ENCODE measurements around the gene ADCY3. TPM values are rescaled to one million over a fixed set of nuclear protein-coding genes. Genes with fewer than 3 reads are reported as not detected.

ADCY3 gene
- total and polyA plus RNA-seq, 9 of the 15 experiments (the other 6 are each of a cell fraction or from before 2014, with no cell fraction given), result 1.5 to 54.8 (median 26.3) TPM

- BruUV-seq (replicated peaks), result no TSS peak
- ChIA-PET POLR2A (interaction anchor here (0.8 to 3.2 kb wide), 2 partner anchors 13 to 100 kb away, joined by 3 to 18 read pairs; no protein-coding TSS in a partner anchor), CTCF (ENCODE audit: low intra/inter-chr PET ratio) (no interaction called here)
- no peak overlapping the region for H3K9ac ChIP-seq (ENCODE audit: insufficient read depth in 1 of 2, low read depth in 2 of 2, low read length in 2 of 2)
- in situ Hi-C loops (cut with MboI) (no loop called here), intact Hi-C loops (cut with micrococcal nuclease) (no loop called here)
- H3K4me2 ChIP-seq (ENCODE audit: insufficient read depth, low read length), result no peak overlapping the region
- no peaks in the 10 kb centered on the region for H3K9me3 ChIP-seq (replicated peaks; ENCODE audit: control insufficient read depth, insufficient read depth, low read depth, low read length)
- no peaks in the 10 kb centered on the region for H3K4me1 ChIP-seq (replicated peaks in 1 of 2; ENCODE audit: control insufficient read depth in 2 of 2, insufficient read depth in 2 of 2, low read length in 2 of 2)
- H4K20me1 ChIP-seq (replicated peaks; ENCODE audit: control insufficient read depth, insufficient read depth, low read length), result no peaks in the 10 kb centered on the region
- H3K27me3 ChIP-seq (ENCODE audit: control insufficient read depth in 2 of 2, insufficient read depth in 2 of 2, low read length in 2 of 2), result no peaks in the 10 kb centered on the region
- H3K9me1 ChIP-seq (ENCODE audit: control insufficient read depth, insufficient read depth, low read length), result no peaks in the 10 kb centered on the region
- H3K4me3 ChIP-seq, result no peak overlapping the region
- 46% methylated on average over 2 of the region's 2 CpGs for WGBS (ENCODE audit: insufficient coverage, low coverage, missing lambda C conversion rate)
- FAIRE-seq (no peak), ATAC-seq (no peak), DNase-seq (ENCODE audit: extremely low read depth in 1 of 4, low spot score in 3 of 4) (no peak)
- H2AFZ ChIP-seq (ENCODE audit: low read depth, low read length), result no peak overlapping the region
- H3K79me2 ChIP-seq (ENCODE audit: control insufficient read depth, insufficient read depth, low read length), result no peaks in the 10 kb centered on the region
- H3K27ac ChIP-seq (ENCODE audit: extremely low read depth, low read depth, low read length), result no peak overlapping the region
- H3K36me3 ChIP-seq (ENCODE audit: control insufficient read depth, insufficient read depth, low read length), result peaks cover 50% of the 10 kb centered on the region
- TF ChIP-seq ZBTB17 (CRISPR knock-in tag; IDR thresholded peaks at IDR 0.05) (no peak), STAG1 (CRISPR knock-in tag; IDR thresholded peaks at IDR 0.05; ENCODE audit: borderline replicate concordance) (no peak), HNRNPH1 (optimal IDR thresholded peaks at IDR 0.05; ENCODE audit: low read depth, low read length) (no peak), E2F1 (CRISPR knock-in tag; IDR thresholded peaks at IDR 0.05) (no peak), KDM1A (IDR thresholded peaks at IDR 0.05) (no peak), RBFOX2 (IDR thresholded peaks at IDR 0.05; ENCODE audit: low read depth, low read length) (no peak), JUNB (CRISPR knock-in tag; conservative IDR thresholded peaks at IDR 0.05) (no peak), ETS1 (conservative IDR thresholded peaks at IDR 0.05; ENCODE audit: control insufficient read depth, low read depth, low read length) (no peak), TAF9B (IDR thresholded peaks at IDR 0.05; ENCODE audit: partially characterized antibody) (no peak), OTX1 (CRISPR knock-in tag; IDR thresholded peaks at IDR 0.05) (no peak), NR4A1 (CRISPR knock-in tag; IDR thresholded peaks at IDR 0.05) (no peak), NR4A1 (tag; IDR thresholded peaks at IDR 0.05) (no peak), GABPB1 (CRISPR knock-in tag; IDR thresholded peaks at IDR 0.05) (no peak)
- TF ChIP-seq, protein P1, sequence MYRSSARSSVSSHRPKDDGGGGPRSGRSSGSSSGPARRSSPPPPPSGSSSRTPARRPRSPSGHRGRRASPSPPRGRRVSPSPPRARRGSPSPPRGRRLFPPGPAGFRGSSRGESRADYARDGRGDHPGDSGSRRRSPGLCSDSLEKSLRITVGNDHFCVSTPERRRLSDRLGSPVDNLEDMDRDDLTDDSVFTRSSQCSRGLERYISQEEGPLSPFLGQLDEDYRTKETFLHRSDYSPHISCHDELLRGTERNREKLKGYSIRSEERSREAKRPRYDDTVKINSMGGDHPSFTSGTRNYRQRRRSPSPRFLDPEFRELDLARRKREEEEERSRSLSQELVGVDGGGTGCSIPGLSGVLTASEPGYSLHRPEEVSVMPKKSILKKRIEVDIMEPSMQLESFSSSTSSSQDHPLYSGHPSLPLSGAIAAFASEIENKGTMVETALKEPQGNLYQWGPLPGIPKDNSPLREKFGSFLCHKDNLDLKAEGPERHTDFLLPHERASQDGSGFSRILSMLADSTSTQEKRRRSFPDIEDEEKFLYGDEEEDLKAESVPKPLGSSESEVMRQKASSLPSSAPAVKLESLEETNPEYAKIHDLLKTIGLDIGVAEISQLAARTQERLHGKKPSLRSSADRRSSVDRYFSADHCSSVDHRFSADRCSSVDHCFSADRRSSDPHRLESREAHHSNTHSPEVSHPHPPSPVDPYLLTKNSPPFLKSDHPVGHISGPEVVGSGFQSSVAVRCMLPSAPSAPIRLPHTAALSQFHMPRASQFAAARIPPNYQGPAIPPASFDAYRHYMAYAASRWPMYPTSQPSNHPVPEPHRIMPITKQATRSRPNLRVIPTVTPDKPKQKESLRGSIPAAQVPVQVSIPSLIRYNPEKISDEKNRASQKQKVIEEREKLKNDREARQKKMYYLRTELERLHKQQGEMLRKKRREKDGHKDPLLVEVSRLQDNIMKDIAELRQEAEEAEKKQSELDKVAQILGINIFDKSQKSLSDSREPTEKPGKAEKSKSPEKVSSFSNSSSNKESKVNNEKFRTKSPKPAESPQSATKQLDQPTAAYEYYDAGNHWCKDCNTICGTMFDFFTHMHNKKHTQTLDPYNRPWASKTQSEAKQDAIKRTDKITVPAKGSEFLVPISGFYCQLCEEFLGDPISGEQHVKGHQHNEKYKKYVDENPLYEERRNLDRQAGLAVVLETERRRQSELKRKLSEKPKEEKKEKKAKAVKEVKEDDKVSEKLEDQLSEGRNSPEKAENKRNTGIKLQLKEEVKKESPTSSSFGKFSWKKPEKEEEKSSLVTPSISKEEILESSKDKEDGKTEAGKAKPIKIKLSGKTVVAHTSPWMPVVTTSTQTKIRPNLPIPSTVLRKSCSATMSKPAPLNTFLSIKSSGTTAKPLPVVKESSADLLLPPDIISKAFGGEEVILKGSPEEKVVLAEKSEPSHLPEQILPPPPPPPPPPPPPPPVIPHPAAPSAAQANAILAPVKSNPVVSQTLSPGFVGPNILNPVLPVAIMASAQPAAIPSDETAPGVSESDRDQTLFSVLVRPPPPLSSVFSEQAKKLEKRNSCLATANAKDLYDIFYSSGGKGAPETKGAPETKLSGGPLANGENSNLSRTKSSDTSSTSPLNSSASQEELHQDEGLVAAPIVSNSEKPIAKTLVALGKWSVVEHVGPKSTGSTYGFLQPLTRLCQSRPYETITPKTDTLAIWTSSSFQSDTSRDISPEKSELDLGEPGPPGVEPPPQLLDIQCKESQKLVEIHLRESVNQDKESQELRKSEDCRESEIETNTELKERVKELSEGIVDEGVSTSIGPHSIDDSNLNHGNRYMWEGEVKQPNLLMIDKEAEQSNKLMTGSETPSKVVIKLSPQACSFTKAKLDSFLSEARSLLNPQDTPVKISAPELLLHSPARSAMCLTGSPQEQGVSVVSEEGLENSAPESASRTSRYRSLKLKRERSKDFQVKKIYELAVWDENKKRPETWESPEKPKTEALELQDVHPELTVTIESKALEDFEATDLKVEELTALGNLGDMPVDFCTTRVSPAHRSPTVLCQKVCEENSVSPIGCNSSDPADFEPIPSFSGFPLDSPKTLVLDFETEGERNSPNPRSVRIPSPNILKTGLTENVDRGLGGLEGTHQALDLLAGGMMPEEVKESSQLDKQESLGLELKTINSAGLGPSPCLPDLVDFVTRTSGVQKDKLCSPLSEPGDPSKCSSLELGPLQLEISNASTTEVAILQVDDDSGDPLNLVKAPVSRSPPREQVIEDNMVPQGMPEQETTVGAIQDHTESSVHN (IDR thresholded peaks at IDR 0.05; ENCODE audit: borderline replicate concordance in 1 of 2, low read depth in 1 of 2), result no peak
These were observed 37.9 kb upstream of the ADCY3 start for GRCh38 chr2:24957976-24958375.
